GM18951 (cell line): ENCODE measurements around the gene FAM167B.

Experiments used
- POLR2A ChIP-seq: IDR thresholded peaks from 4 replicates; pipeline ENCODE4 v1.6.1; 2011; ENCODE audit warnings: mild to moderate bottlenecking; ENCODE audit not compliant: insufficient read length, insufficient read depth; ENCODE audit errors: extremely low read depth
- in situ Hi-C: fragments of 300-500 bp; cut with MboI; formaldehyde crosslinking; loops from one replicate; pipeline ENCODE4 v1.12.0; 2022; ENCODE audit warnings: low sequenced_read_pairs, mixed read lengths, inconsistent platforms; ENCODE audit not compliant: unreplicated experiment

FAM167B gene

DNA sequence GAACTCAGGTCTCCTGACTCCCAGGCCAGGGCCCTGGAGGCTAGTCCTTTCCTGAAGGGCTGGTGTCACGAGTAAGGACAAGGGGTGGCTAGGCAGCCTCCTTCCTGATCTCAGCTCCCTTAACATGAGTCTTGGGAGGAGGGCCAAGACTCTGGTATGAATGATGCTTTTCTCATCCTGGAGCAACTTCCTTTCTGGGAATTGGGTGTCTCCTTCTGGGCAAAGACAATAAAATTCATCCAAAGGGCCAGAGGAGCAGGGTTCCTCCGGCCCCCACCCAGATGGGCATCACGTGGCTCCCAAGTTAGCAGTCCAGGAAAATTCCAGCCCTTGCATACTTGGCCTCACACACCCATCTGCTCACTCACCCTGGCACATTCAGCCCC lies at the start of gene FAM167B:
Gene FAM167B (plus strand): TSS at position 335 of the 386 bp plus-strand sequence. CDS start 200 bp downstream, outside the sequence.
- in situ Hi-C loops: no loop called here
- no peak for TF ChIP-seq POLR2A

GRCh38 chr1:32197837-32198236 lies 49.2 kb upstream of the FAM167B start:
- no peak for TF ChIP-seq POLR2A
- in situ Hi-C loops: no loop called here

DNA sequence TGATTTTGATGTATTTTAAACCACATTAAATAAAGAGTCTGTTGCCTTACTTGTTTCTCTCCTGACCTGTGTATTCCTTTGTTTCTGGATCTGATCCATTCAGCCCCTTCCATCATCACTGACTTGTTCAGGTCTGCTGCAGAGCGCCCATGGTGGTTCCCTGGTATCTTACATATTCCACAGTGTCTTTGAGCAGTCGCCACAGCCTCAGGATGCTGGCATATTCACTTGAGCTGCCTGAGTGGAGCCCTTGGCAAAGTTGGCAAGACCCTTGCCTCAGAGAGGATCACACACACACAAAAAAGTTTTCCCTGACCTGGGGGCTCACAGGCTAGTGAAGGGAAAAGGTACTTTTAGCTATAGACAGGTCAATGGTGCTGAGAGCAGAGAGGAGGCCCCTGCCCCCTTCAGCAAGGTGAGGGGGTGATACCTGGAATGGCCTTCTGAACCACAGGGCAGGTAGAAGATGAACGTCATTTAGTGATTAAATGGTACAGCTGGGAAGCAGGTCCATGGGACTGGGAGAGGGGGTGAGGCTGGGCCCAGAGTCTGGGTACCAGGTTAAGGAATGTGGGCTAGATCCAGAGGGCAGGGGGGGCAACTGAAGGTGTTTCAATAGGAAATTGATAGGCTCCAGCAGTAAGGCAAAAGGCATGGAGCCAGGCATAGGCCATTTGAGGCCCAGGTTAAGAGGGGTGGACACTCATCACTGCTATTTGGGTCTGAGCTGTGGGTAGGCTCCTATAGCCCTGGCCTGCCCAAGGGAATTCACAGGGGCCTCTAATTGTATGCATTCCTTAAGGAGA lies 48.6 kb upstream of the FAM167B start:
- in situ Hi-C loops: no loop called here
- no peak for TF ChIP-seq POLR2A

GRCh38 chr1:32199043-32199716 lies 47.8 kb upstream of the FAM167B start:
- peak; percentile 22 for TF ChIP-seq POLR2A
- in situ Hi-C loops: no loop called here

DNA sequence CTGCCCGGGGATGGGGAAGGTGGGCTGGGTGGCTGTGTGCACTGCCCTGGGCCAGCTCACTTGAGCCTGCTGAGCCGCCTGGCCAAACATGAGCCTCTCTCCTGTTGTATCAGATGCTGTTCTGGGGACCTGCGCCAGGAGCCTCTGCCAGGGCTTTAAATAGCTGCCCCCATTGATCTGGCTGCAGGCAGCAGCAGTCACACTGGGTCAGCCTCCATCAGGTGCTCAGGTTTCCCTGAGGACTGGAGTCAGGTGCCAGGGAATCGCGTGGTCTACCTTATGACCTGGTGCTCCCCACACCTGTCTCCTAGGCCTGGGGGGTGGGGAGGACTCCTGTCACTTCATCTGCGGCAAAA lies 47.3 kb upstream of the FAM167B start:
- no peak for TF ChIP-seq POLR2A
- in situ Hi-C loops: no loop called here

- in situ Hi-C loops: no loop called here
These were observed 46.6 kb upstream of the FAM167B start, which contains the start of gene CCDC28B for GRCh38 chr1:32200226-32201010. CCDC28B (plus strand) TSS chr1:32200595; CDS start chr1:32201936, 1,341 bp downstream.

DNA sequence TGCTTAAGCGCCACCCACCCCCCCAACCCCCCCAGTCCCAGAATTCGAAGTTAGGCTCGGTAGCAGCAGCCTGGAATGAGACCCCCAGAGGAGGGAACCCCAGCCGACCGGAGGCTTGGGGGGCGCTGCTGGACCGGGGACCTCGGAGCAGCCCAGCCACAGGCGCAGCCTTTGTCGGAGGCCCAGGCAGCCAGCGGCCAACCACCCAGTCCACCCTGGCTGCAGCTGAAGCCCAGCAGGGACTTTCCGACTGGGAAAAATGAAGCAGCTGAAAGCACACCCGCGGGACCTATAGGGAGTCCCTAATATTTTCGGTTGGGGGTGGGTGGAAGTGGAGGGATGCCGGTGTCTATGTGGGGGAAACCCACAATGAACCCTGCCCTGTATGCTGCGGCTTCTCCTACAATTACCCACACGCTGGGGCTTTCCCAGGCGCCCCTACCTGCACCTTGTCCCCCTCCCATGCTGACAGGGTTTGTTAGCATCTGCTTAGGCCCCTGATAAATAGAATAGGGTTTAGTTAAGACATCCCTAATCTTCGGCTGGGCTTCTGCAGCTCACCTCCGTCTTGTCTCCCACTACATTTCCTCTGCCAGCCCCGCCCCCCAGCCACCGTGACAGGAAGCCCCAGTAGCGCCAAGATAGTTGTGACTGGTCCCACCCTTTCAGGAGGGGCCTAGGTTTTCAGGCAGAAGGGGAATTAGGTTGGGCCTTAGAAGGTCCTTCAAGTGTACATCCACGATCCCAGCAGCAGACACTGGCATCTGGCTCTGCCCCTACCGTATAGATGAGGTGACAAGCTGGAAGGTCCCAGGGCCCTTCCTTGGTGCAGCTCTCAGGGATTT lies 45.8 kb upstream of the FAM167B start:
- in situ Hi-C loops: no loop called here
- peak; percentile 26 for TF ChIP-seq POLR2A

More at GRCh38 chr1:32200226-32201010, 46.6 kb upstream of the FAM167B start, which contains the start of gene CCDC28B:
- peak; percentile 23 for TF ChIP-seq POLR2A

- in situ Hi-C loops: no loop called here
- TF ChIP-seq POLR2A: no peak
These were observed 42.1 kb upstream of the FAM167B start for GRCh38 chr1:32204943-32205361.

- in situ Hi-C loops: no loop called here
These were observed 41.3 kb upstream of the FAM167B start, which contains the start of gene IQCC for GRCh38 chr1:32205401-32206370. IQCC (plus strand) TSS chr1:32205671; CDS start chr1:32205682, 11 bp downstream.

DNA sequence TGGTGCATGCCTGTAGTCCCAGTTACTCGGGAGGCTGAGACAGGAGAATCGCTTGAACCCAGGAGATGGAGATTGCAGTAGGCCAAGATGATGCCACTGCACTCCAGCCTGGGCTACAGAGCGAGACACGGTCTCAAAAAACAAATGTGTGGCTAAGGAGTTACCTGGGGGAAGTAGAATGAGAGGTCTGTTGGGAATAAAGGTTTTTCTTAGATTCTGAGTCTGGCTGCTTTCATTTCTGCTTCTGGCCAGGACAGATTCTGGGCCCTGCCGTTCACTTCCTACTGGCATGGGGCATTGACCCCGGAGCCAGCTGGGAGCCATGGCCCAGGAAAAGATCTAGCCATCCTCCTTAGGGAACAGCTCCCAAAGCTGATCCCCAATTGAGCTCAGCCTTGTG lies 38.6 kb upstream of the FAM167B start:
- TF ChIP-seq POLR2A: peak; percentile 13
- in situ Hi-C loops: no loop called here

More at GRCh38 chr1:32205401-32206370, 41.3 kb upstream of the FAM167B start, which contains the start of gene IQCC:
- TF ChIP-seq POLR2A: peak; percentile 85

- no peak for TF ChIP-seq POLR2A
- in situ Hi-C loops: no loop called here
These were observed 38.1 kb upstream of the FAM167B start, which contains the start of gene DCDC2B for GRCh38 chr1:32208891-32209328. DCDC2B (plus strand) TSS chr1:32209089; CDS start chr1:32209094, 5 bp downstream.
